HepG2 (cell line): ENCODE results near the gene LENEP. TPM values are rescaled to one million over a fixed set of nuclear protein-coding genes. Genes with fewer than 3 reads are reported as not detected.

Experiments
- AGO2 ChIP-seq: fragments of 200-400 bp; formaldehyde crosslinking; optimal IDR thresholded peaks from 2 replicates; pipeline ENCODE3; 2017; ENCODE audit warnings: mild to moderate bottlenecking, low read depth, low read length, moderate library complexity
- CENPT ChIP-seq: sonication (generic); formaldehyde crosslinking; IDR thresholded peaks from 2 replicates; pipeline ENCODE4 v1.8.0; 2022; ENCODE audit warnings: low read depth, mild to moderate bottlenecking, moderate library complexity, missing genetic modification reagents
- HNRNPK ChIP-seq: fragments of 200-400 bp; formaldehyde crosslinking; IDR thresholded peaks from 2 replicates; pipeline ENCODE4 v1.6.1; 2018; ENCODE audit warnings: low read length, low read depth, moderate library complexity, mild to moderate bottlenecking; ENCODE audit not compliant: poor library complexity, severe bottlenecking
- MXD4 ChIP-seq: IDR thresholded peaks from 2 replicates; pipeline ENCODE4 v1.6.1; 2016; ENCODE audit warnings: mild to moderate bottlenecking, missing biosample characterization, missing genetic modification reagents
- PCBP2 ChIP-seq: fragments of 200-400 bp; formaldehyde crosslinking; optimal IDR thresholded peaks from 2 replicates; pipeline ENCODE3; 2018; ENCODE audit warnings: low read length, low read depth; ENCODE audit not compliant: poor library complexity, severe bottlenecking
- RFX1 ChIP-seq: fragments of 450-650 bp; IDR thresholded peaks from 2 replicates; pipeline ENCODE4 v1.6.1; 2017
- ZNF205 ChIP-seq: IDR thresholded peaks from 2 replicates; pipeline ENCODE4 v1.6.1; 2018; ENCODE audit warnings: missing biosample characterization, missing genetic modification reagents
- ZNF24 ChIP-seq: fragments of 450-650 bp; IDR thresholded peaks from 2 replicates; pipeline ENCODE4 v1.6.1; 2017; ENCODE audit warnings: antibody characterized with exemption, mild to moderate bottlenecking
- ZNF446 ChIP-seq: sonication (generic); formaldehyde crosslinking; IDR thresholded peaks from 2 replicates; pipeline ENCODE4 v1.5.0; 2020; ENCODE audit warnings: mild to moderate bottlenecking, missing genetic modification reagents
- polyA plus RNA-seq, 8 experiments: library from polyadenylated mRNA; depleted of rRNA in 3 of 8; stranded (reverse) in 7 of 8; unstranded in 1 of 8; fragments of >200 nt; fragmentation: Illumina TruSeq in 4 of 8; extraction: Trizol in 4 of 8; gene quantifications; 2 replicates each; pipeline versions ENCODE4 v1.2.1 to v1.2.3, GENCODE V29; 2011 to 2016; ENCODE audit warnings: low read depth in 4 of 8, missing spikeins in 1 of 8, mixed read lengths in 1 of 8; ENCODE audit not compliant: insufficient read depth in 1 of 8
- total RNA-seq, 5 experiments: library from RNA; depleted of rRNA; stranded (reverse); fragments of >200 nt; fragmentation: Illumina TruSeq; extraction: Trizol; gene quantifications; 2 replicates each; pipeline ENCODE4 v1.2.3, GENCODE V29; 2016; ENCODE audit warnings: low read depth in 1 of 5
- TF ChIP-seq, protein P1 (sequence below): sonication (generic); formaldehyde crosslinking; IDR thresholded peaks from 2 replicates; pipeline ENCODE4 v1.4.0; 2020; ENCODE audit warnings: missing genetic modification reagents, borderline replicate concordance
- TF ChIP-seq, protein P2 (sequence below): sonication (generic); formaldehyde crosslinking; IDR thresholded peaks from 2 replicates; pipeline ENCODE4 v1.8.1; 2023; ENCODE audit warnings: missing genetic modification reagents, mild to moderate bottlenecking, borderline replicate concordance
- TF ChIP-seq, protein P3 (sequence below): sonication (generic); formaldehyde crosslinking; IDR thresholded peaks from 2 replicates; pipeline ENCODE4 v1.4.0; 2020; ENCODE audit warnings: mild to moderate bottlenecking, missing genetic modification reagents

LENEP gene
- total and polyA plus RNA-seq, 2 of the 13 experiments (the other 11 are each of a cell fraction or from before 2014, with no cell fraction given): 0.29 TPM; not detected in 1

DNA sequence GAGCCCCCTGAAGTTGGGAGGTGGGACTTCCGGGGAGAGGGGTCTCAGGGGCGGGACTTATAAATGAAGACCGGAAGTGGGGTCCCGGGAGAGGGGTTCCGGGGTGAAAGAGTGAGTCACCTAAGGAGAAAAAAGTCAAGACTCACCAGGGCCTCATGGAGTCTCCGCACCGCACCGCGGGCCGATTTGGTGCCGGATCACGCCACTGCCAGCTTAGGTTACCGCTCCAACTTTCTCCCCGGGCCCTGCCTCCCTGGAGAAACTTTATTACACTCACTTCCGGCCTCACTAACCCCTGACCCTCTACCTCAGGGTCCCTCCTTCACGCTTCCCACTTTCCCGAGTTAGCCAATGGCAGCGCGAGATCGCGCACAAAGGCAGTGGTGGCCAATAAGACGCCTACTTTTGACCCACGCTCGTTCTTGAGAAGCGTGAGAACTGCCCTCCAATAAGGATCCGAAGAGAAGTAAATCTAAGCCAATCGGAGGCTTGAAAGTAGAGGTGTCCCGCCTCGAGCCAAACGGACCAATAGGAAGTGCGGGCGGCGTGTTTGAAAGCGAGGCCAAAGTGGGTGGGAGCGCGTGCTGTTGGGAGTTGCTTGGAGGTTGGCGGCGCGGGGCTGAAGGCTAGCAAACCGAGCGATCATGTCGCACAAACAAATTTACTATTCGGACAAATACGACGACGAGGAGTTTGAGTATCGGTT lies 19.1 kb upstream of the LENEP start, which contains the start of gene CKS1B (continued):
- TF ChIP-seq HNRNPK (no peak), AGO2 (peak; percentile 7), CENPT (CRISPR knock-in tag) (peak; percentile 82; the same call in 1 of the 2 replicates), MXD4 (CRISPR knock-in tag) (peak; percentile 100), PCBP2 (no peak), ZNF24 (no peak), RFX1 (no peak), ZNF446 (CRISPR knock-in tag) (no peak), ZNF205 (CRISPR knock-in tag) (no peak)
- TF ChIP-seq, protein P1, sequence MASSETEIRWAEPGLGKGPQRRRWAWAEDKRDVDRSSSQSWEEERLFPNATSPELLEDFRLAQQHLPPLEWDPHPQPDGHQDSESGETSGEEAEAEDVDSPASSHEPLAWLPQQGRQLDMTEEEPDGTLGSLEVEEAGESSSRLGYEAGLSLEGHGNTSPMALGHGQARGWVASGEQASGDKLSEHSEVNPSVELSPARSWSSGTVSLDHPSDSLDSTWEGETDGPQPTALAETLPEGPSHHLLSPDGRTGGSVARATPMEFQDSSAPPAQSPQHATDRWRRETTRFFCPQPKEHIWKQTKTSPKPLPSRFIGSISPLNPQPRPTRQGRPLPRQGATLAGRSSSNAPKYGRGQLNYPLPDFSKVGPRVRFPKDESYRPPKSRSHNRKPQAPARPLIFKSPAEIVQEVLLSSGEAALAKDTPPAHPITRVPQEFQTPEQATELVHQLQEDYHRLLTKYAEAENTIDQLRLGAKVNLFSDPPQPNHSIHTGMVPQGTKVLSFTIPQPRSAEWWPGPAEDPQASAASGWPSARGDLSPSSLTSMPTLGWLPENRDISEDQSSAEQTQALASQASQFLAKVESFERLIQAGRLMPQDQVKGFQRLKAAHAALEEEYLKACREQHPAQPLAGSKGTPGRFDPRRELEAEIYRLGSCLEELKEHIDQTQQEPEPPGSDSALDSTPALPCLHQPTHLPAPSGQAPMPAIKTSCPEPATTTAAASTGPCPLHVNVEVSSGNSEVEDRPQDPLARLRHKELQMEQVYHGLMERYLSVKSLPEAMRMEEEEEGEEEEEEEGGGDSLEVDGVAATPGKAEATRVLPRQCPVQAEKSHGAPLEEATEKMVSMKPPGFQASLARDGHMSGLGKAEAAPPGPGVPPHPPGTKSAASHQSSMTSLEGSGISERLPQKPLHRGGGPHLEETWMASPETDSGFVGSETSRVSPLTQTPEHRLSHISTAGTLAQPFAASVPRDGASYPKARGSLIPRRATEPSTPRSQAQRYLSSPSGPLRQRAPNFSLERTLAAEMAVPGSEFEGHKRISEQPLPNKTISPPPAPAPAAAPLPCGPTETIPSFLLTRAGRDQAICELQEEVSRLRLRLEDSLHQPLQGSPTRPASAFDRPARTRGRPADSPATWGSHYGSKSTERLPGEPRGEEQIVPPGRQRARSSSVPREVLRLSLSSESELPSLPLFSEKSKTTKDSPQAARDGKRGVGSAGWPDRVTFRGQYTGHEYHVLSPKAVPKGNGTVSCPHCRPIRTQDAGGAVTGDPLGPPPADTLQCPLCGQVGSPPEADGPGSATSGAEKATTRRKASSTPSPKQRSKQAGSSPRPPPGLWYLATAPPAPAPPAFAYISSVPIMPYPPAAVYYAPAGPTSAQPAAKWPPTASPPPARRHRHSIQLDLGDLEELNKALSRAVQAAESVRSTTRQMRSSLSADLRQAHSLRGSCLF: no peak
- TF ChIP-seq, protein P2, sequence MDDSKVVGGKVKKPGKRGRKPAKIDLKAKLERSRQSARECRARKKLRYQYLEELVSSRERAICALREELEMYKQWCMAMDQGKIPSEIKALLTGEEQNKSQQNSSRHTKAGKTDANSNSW (CRISPR knock-in tag): no peak
- TF ChIP-seq, protein P3, sequence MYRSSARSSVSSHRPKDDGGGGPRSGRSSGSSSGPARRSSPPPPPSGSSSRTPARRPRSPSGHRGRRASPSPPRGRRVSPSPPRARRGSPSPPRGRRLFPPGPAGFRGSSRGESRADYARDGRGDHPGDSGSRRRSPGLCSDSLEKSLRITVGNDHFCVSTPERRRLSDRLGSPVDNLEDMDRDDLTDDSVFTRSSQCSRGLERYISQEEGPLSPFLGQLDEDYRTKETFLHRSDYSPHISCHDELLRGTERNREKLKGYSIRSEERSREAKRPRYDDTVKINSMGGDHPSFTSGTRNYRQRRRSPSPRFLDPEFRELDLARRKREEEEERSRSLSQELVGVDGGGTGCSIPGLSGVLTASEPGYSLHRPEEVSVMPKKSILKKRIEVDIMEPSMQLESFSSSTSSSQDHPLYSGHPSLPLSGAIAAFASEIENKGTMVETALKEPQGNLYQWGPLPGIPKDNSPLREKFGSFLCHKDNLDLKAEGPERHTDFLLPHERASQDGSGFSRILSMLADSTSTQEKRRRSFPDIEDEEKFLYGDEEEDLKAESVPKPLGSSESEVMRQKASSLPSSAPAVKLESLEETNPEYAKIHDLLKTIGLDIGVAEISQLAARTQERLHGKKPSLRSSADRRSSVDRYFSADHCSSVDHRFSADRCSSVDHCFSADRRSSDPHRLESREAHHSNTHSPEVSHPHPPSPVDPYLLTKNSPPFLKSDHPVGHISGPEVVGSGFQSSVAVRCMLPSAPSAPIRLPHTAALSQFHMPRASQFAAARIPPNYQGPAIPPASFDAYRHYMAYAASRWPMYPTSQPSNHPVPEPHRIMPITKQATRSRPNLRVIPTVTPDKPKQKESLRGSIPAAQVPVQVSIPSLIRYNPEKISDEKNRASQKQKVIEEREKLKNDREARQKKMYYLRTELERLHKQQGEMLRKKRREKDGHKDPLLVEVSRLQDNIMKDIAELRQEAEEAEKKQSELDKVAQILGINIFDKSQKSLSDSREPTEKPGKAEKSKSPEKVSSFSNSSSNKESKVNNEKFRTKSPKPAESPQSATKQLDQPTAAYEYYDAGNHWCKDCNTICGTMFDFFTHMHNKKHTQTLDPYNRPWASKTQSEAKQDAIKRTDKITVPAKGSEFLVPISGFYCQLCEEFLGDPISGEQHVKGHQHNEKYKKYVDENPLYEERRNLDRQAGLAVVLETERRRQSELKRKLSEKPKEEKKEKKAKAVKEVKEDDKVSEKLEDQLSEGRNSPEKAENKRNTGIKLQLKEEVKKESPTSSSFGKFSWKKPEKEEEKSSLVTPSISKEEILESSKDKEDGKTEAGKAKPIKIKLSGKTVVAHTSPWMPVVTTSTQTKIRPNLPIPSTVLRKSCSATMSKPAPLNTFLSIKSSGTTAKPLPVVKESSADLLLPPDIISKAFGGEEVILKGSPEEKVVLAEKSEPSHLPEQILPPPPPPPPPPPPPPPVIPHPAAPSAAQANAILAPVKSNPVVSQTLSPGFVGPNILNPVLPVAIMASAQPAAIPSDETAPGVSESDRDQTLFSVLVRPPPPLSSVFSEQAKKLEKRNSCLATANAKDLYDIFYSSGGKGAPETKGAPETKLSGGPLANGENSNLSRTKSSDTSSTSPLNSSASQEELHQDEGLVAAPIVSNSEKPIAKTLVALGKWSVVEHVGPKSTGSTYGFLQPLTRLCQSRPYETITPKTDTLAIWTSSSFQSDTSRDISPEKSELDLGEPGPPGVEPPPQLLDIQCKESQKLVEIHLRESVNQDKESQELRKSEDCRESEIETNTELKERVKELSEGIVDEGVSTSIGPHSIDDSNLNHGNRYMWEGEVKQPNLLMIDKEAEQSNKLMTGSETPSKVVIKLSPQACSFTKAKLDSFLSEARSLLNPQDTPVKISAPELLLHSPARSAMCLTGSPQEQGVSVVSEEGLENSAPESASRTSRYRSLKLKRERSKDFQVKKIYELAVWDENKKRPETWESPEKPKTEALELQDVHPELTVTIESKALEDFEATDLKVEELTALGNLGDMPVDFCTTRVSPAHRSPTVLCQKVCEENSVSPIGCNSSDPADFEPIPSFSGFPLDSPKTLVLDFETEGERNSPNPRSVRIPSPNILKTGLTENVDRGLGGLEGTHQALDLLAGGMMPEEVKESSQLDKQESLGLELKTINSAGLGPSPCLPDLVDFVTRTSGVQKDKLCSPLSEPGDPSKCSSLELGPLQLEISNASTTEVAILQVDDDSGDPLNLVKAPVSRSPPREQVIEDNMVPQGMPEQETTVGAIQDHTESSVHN (CRISPR knock-in tag): 0 out of 2 replicates have a peak, but pooled peaks have one; percentile 60
